K562 (cell line): ENCODE measurements around the gene IL1F10. TPM values are rescaled to one million over a fixed set of nuclear protein-coding genes. Genes with fewer than 3 reads are reported as not detected.

ENCODE experiments used
- ATAC-seq: fragments of 200-7000 bp; cut with Tn5 transposase; 3 replicates; pipeline ENCODE4 v1.9.1; 2020; ENCODE audit warnings: moderate library complexity
- BruUV-seq: library from RNA; stranded (reverse); fragments of 400-500 nt; replicated peaks from 2 replicates; lab custom pipeline; 2021; lab: Mats Ljungman, UMichigan
- CTCF ChIA-PET: fragments of 300-600 bp; formaldehyde crosslinking; extraction: SDS; loops from one replicate; lab custom pipeline; 2021; ENCODE audit warnings: low intra/inter-chr PET ratio; lab: Yijun Ruan, JAX
- POLR2A ChIA-PET: fragments of 300-600, 350-650 bp; sonication (Branson Sonifier 250); formaldehyde crosslinking; extraction: SDS; loops from one replicate; lab custom pipeline; 2021; ENCODE audit warnings: antibody characterized with exemption, inconsistent platforms; lab: Yijun Ruan, JAX
- DNase-seq, 4 experiments: peaks; one replicate each; pipeline versions ENCODE4 v3.0.0 to v3.0.0-alpha.2; 2011 to 2018; ENCODE audit warnings: low spot score in 3 of 4, mixed read lengths in 3 of 4; ENCODE audit errors: extremely low read depth in 1 of 4
- FAIRE-seq: peaks from 2 replicates; lab custom pipeline; 2011; peaks lifted over from hg19 to GRCh38; lab: Jason Lieb, UNC
- H2AFZ ChIP-seq: 2 replicates; pipeline ENCODE4 v1.6.0; 2011; ENCODE audit warnings: low read depth, low read length, control low read depth, inconsistent platforms
- H3K27ac ChIP-seq: fragments of 200-600 bp; 3 replicates; pipeline ENCODE4 v1.8.0; 2011; ENCODE audit warnings: low read depth, mild to moderate bottlenecking, control low read depth, inconsistent platforms, low read length, moderate library complexity, mixed read lengths; ENCODE audit errors: extremely low read depth
- H3K27me3 ChIP-seq, 2 experiments: fragments of 300-600 bp in 1 of 2; 2 replicates in 1 of 2; 3 replicates in 1 of 2; pipeline versions ENCODE4 v1.6.0 to v1.8.0; 2011; ENCODE audit warnings: inconsistent platforms in 2 of 2, low read length in 2 of 2, mild to moderate bottlenecking in 1 of 2, mixed read lengths in 1 of 2, moderate library complexity in 1 of 2; ENCODE audit not compliant: control insufficient read depth in 2 of 2, insufficient read depth in 2 of 2
- H3K36me3 ChIP-seq: fragments of 300-600 bp; 3 replicates; pipeline ENCODE4 v1.8.0; 2011; ENCODE audit warnings: mild to moderate bottlenecking, low read length, inconsistent platforms; ENCODE audit not compliant: control insufficient read depth, insufficient read depth
- H3K4me1 ChIP-seq, 2 experiments: fragments of 200-600 bp in 1 of 2; replicated peaks in 1 of 2; 2 replicates in 1 of 2; 3 replicates in 1 of 2; pipeline versions ENCODE4 v1.5.1 to v1.8.0; 2011; ENCODE audit warnings: inconsistent platforms in 2 of 2, low read length in 2 of 2, mild to moderate bottlenecking in 1 of 2, mixed read lengths in 1 of 2, moderate library complexity in 1 of 2; ENCODE audit not compliant: control insufficient read depth in 2 of 2, insufficient read depth in 2 of 2
- H3K4me2 ChIP-seq: 2 replicates; pipeline ENCODE4 v1.6.1; 2011; ENCODE audit warnings: low read length, control low read depth, inconsistent platforms, mixed read lengths; ENCODE audit not compliant: insufficient read depth
- H3K4me3 ChIP-seq: fragments of 200-600 bp; sonication (generic), shearing (Covaris generic); 2 replicates; pipeline ENCODE4 v1.5.1; 2016; ENCODE audit warnings: control low read depth, inconsistent platforms
- H3K79me2 ChIP-seq: fragments of 200-600 bp; 3 replicates; pipeline ENCODE4 v1.8.0; 2011; ENCODE audit warnings: low read length, inconsistent platforms; ENCODE audit not compliant: control insufficient read depth, insufficient read depth
- H3K9ac ChIP-seq, 2 experiments: 2 replicates each; pipeline versions ENCODE4 v1.6.0 to v1.6.1; 2011; ENCODE audit warnings: low read depth in 2 of 2, low read length in 2 of 2, control low read depth in 1 of 2, inconsistent platforms in 1 of 2, mild to moderate bottlenecking in 1 of 2, mixed read lengths in 1 of 2; ENCODE audit not compliant: insufficient read depth in 1 of 2
- H3K9me1 ChIP-seq: one replicate; pipeline ENCODE4 v1.6.0; 2011; ENCODE audit warnings: inconsistent platforms, mild to moderate bottlenecking, low read length, moderate library complexity; ENCODE audit not compliant: control insufficient read depth, insufficient read depth
- H3K9me3 ChIP-seq: replicated peaks from 2 replicates; pipeline ENCODE4 v1.5.1; 2011; ENCODE audit warnings: low read depth, low read length, inconsistent platforms; ENCODE audit not compliant: control insufficient read depth, insufficient read depth
- H4K20me1 ChIP-seq: replicated peaks from 2 replicates; pipeline ENCODE4 v1.6.1; 2011; ENCODE audit warnings: low read length, inconsistent platforms, mixed read lengths; ENCODE audit not compliant: control insufficient read depth, insufficient read depth
- BDP1 ChIP-seq: IDR thresholded peaks from 3 replicates; pipeline ENCODE4 v1.6.1; 2011; ENCODE audit not compliant: insufficient read length, insufficient read depth
- CBX5 ChIP-seq: IDR thresholded peaks from 2 replicates; pipeline ENCODE4 v1.6.1; 2014; ENCODE audit warnings: low read depth, borderline replicate concordance
- GTF2B ChIP-seq: IDR thresholded peaks from 2 replicates; pipeline ENCODE4 v1.6.1; 2011; ENCODE audit not compliant: insufficient read length; ENCODE audit errors: extremely low read depth
- KDM5B ChIP-seq: fragments of 200-600 bp; sonication (generic); IDR thresholded peaks from 2 replicates; pipeline ENCODE4 v1.6.1; 2012; ENCODE audit warnings: low read depth, mild to moderate bottlenecking, moderate library complexity, low read length, control low read depth, inconsistent platforms; ENCODE audit not compliant: insufficient replicate concordance
- NFATC3 ChIP-seq: fragments of 450-650 bp; IDR thresholded peaks from 2 replicates; pipeline ENCODE4 v1.6.1; 2017; ENCODE audit warnings: mild to moderate bottlenecking
- PURB ChIP-seq: sonication (generic); formaldehyde crosslinking; IDR thresholded peaks from 2 replicates; pipeline ENCODE4 v1.9.0; 2021; ENCODE audit warnings: low read depth, mild to moderate bottlenecking, missing genetic modification reagents
- RBM39 ChIP-seq: fragments of 200-400 bp; formaldehyde crosslinking; optimal IDR thresholded peaks from 2 replicates; pipeline ENCODE3; 2018; ENCODE audit warnings: low read depth, low read length
- THRAP3 ChIP-seq: fragments of 450-650 bp; IDR thresholded peaks from 2 replicates; pipeline ENCODE4 v1.6.1; 2016; ENCODE audit warnings: mild to moderate bottlenecking, inconsistent platforms, borderline replicate concordance
- WGBS: fragments of 100-300 bp; shearing (Covaris generic); methylation state at CpG from one replicate; pipeline ENCODE4 v1.1.6; 2016; ENCODE audit warnings: low coverage, mixed read lengths; ENCODE audit not compliant: insufficient coverage; ENCODE audit errors: missing lambda C conversion rate; 5-methylcytosine and 5-hydroxymethylcytosine counted together
- in situ Hi-C: fragments of 300-500 bp; cut with MboI; formaldehyde crosslinking; loops from 4 replicates; pipeline ENCODE4 v1.15.0; 2018; ENCODE audit warnings: inconsistent platforms, mixed read lengths
- intact Hi-C: fragments of 100-400 bp; cut with micrococcal nuclease; formaldehyde crosslinking; loops from 2 replicates; pipeline ENCODE4 v1.14.2; 2022
- polyA plus RNA-seq, 8 experiments: library from polyadenylated mRNA; depleted of rRNA in 4 of 8; stranded (reverse) in 5 of 8; unstranded in 3 of 8; fragments of >200 nt; fragmentation: Nextera tagmentation in 2 of 8; fragmentation: Illumina TruSeq in 1 of 8; extraction: Ambion mirVana in 2 of 8; extraction: Trizol in 1 of 8; gene quantifications; 2 replicates each; pipeline versions ENCODE4 v1.2.1 to v1.2.3, GENCODE V29; 2011 to 2014; ENCODE audit warnings: inconsistent platforms in 1 of 8, missing spikeins in 1 of 8
- total RNA-seq, 7 experiments: library from RNA; depleted of rRNA in 6 of 7; stranded (reverse); fragments of >200 nt in 6 of 7; fragmentation: Illumina TruSeq in 2 of 7; extraction: Trizol in 2 of 7; gene quantifications; 2 replicates each; pipeline versions ENCODE4 v1.2.1 to v1.2.3, GENCODE V29; 2011 to 2021; ENCODE audit warnings: low replicate concordance in 1 of 7
- TF ChIP-seq, protein P1 (sequence below): sonication (generic); formaldehyde crosslinking; IDR thresholded peaks from 2 replicates; pipeline ENCODE4 v1.8.0; 2022; ENCODE audit warnings: missing genetic modification reagents, mild to moderate bottlenecking, borderline replicate concordance
- TF ChIP-seq, protein P2 (sequence below), 3 experiments: fragments of 200-800 bp in 1 of 3; fragments of 250-450 bp in 1 of 3; fragments of 450-650 bp in 1 of 3; sonication (Bioruptor Pico) in 1 of 3; sonication (Bioruptor generic) in 1 of 3; formaldehyde crosslinking in 1 of 3; IDR thresholded peaks; 2 replicates each; pipeline versions ENCODE4 v1.6.1 to v1.8.0; 2016 to 2022; ENCODE audit warnings: mild to moderate bottlenecking in 2 of 3, missing genetic modification characterization in 2 of 3, missing compliant biosample characterization in 1 of 3, moderate library complexity in 1 of 3

The IL1F10 gene
- total and polyA plus RNA-seq, 9 of the 15 experiments (the other 6 are each of a cell fraction or from before 2014, with no cell fraction given): not detected

- intact Hi-C loops (loop anchor here (10.0 kb wide), 1 partner anchor 131 kb away; no protein-coding TSS in a partner anchor), in situ Hi-C loops (no loop called here)
- no TSS peak for BruUV-seq
- 0% methylated on average over 2 of the region's 2 CpGs for WGBS
- Histone ChIP-seq H3K36me3 (no peaks in the 10 kb centered on the region), H3K4me3 (no peak overlapping the region), H2AFZ (no peak overlapping the region), H3K4me1 (no peaks in the 10 kb centered on the region), H3K27ac (no peak overlapping the region), H3K9ac (no peak overlapping the region), H3K27me3 (peaks cover 2 to 10% of the 10 kb centered on the region in 2 experiments; a peak in 3 of 5 replicates), H3K79me2 (no peaks in the 10 kb centered on the region), H3K4me2 (no peak overlapping the region), H3K9me1 (no peaks in the 10 kb centered on the region), H3K9me3 (no peaks in the 10 kb centered on the region), H4K20me1 (no peaks in the 10 kb centered on the region)
- no peak for FAIRE-seq
- CTCF ChIA-PET: no interaction called here
- DNase-seq: no peak
- TF ChIP-seq CBX5 (no peak), KDM5B (no peak), PURB (no peak), GTF2B (no peak), THRAP3 (no peak), BDP1 (no peak), RBM39 (no peak), NFATC3 (no peak)
- TF ChIP-seq, protein P1, sequence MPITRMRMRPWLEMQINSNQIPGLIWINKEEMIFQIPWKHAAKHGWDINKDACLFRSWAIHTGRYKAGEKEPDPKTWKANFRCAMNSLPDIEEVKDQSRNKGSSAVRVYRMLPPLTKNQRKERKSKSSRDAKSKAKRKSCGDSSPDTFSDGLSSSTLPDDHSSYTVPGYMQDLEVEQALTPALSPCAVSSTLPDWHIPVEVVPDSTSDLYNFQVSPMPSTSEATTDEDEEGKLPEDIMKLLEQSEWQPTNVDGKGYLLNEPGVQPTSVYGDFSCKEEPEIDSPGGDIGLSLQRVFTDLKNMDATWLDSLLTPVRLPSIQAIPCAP (CRISPR knock-in tag): no peak
- TF ChIP-seq, protein P2, sequence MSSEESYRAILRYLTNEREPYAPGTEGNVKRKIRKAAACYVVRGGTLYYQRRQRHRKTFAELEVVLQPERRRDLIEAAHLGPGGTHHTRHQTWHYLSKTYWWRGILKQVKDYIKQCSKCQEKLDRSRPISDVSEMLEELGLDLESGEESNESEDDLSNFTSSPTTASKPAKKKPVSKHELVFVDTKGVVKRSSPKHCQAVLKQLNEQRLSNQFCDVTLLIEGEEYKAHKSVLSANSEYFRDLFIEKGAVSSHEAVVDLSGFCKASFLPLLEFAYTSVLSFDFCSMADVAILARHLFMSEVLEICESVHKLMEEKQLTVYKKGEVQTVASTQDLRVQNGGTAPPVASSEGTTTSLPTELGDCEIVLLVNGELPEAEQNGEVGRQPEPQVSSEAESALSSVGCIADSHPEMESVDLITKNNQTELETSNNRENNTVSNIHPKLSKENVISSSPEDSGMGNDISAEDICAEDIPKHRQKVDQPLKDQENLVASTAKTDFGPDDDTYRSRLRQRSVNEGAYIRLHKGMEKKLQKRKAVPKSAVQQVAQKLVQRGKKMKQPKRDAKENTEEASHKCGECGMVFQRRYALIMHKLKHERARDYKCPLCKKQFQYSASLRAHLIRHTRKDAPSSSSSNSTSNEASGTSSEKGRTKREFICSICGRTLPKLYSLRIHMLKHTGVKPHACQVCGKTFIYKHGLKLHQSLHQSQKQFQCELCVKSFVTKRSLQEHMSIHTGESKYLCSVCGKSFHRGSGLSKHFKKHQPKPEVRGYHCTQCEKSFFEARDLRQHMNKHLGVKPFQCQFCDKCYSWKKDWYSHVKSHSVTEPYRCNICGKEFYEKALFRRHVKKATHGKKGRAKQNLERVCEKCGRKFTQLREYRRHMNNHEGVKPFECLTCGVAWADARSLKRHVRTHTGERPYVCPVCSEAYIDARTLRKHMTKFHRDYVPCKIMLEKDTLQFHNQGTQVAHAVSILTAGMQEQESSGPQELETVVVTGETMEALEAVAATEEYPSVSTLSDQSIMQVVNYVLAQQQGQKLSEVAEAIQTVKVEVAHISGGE (CRISPR knock-in tag; IDR thresholded peaks at IDR 0.05): no peak
- POLR2A ChIA-PET: no interaction called here
- no peak for ATAC-seq
These were observed 17.8 kb downstream of the IL1F10 start for GRCh38 chr2:113085542-113085941.
